GM04504 (cell line): ENCODE data around the gene MAN1A2.
A peak's percentile ranks its signal among the peaks of the same experiment; 100 is the strongest.

Experiments used
- DNase-seq: peaks from one replicate; pipeline ENCODE4 v3.0.0-alpha.2; 2012; ENCODE audit warnings: low read depth

MAN1A2 gene

GRCh38 chr1:117359561-117360289 lies 7.5 kb upstream of the MAN1A2 start:
- no peak for DNase-seq

GRCh38 chr1:117362986-117363385 lies 4.3 kb upstream of the MAN1A2 start:
- no peak for DNase-seq

DNA sequence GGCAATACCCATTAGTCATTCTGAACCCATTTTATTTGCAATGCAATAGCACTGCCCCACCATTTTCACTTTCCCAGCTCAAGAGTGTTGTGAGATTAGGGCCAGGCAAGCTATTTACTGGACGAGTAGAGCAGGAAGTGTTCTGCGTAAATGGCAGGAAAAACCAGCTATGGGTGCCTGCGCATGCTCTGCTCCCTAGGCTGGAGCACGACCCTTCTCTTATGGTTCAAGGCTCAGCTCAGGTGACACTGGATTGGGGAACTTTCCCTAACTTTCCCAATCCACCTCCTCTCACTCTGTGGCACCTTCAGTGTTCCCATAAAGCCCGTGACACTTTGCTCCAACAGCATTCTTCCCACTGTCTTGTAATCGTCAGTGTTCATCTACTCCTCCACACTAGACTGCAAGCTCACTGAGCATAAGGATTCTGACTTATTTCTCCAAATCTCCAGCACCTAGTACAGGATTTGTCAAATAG lies 3.6 kb upstream of the MAN1A2 start:
- DNase-seq = no peak

GRCh38 chr1:117364240-117364639 lies 3.0 kb upstream of the MAN1A2 start:
- no peak for DNase-seq

GRCh38 chr1:117365350-117366176 lies 1.7 kb upstream of the MAN1A2 start:
- DNase-seq = no peak

- DNase-seq = peak; percentile 54
Measured at GRCh38 chr1:117366177-117367045, 838 bp upstream of the MAN1A2 start.

GRCh38 chr1:117368116-117369108 lies 1.2 kb downstream of the MAN1A2 start:
- DNase-seq = no peak

DNA sequence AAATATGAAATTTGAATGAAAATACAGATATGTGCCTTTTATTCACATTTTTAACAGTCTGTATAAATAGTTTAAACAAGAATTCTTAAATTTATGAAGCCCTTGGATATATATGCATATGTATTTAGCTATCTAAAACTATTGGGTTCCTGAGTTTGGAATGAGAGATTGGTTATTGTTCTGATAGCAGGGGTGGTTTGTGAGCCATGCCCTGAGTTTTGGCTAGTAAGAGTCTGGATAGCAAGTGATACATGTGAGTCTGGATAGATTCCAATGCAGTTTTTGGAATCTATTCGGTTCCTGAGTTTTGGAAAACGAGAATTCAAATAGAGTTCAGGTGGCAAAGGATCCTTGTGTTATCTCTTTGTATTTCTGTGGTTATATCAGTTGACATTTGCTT lies 2.8 kb downstream of the MAN1A2 start:
- DNase-seq = no peak

DNA sequence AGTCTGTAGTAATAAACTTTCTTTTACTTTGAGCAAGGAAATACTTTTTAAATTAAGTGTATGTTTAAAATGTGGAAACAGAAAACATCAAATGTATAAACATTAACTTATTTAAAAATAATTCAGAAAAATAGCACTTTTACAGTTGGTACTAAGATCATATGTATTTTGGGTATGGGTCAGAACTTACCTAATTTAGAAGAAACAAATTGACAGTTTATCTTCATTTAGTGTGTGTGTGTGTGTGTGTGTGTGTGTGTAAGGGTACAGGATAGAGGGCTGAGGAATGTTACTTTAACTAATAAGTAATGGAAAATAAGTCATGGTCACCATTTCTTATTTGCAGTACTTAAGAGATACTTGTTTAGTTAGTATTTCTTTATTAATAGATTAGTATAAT lies 3.3 kb downstream of the MAN1A2 start:
- DNase-seq = no peak

- no peak for DNase-seq
Measured at GRCh38 chr1:117371441-117372151, 4.3 kb downstream of the MAN1A2 start.

DNA sequence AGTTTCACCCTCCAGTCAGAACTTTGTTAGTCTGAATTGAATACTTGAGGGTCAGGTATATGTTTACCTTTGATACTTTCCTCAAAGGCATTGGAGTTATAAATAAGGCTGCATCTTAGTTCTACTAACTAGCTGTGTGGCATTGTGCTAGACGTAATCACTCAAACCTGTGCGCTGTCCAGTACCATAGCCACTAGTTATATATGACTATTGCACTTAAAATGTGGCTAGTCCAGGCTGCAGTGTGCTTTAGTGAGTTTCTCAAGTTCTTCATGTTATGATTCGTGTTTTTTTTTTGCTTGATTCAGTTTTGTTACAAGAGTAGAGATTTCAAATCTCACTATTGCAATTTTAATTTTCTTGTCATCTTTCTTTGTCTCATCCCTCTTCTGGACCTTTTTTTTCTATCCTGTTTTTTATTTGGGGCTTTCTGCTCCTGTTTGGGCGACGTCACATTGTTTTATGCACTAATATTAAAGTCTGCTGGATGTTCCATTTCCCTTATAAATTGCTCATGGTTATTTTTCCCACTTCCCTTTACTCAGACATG lies 5.7 kb downstream of the MAN1A2 start:
- DNase-seq = no peak

DNA sequence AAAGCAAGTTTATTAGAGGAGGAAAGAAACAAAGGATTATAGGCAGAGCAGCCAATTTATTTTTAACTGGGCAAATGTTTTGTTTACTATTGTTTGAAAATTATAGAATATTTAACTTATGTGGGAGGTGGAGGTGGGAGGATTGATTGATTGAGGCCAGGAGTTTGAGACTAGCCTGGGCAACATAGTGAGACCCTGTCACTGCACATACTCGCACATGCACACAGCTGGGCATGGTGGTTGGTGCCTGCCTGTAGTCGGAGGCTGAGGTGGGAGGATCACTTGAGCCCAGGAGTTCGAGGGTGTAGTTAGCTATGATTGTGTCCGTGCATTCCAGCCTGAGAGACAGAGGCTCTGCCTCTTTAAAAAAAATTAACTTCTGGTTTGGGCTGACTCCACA lies 6.7 kb downstream of the MAN1A2 start:
- no peak for DNase-seq

DNA sequence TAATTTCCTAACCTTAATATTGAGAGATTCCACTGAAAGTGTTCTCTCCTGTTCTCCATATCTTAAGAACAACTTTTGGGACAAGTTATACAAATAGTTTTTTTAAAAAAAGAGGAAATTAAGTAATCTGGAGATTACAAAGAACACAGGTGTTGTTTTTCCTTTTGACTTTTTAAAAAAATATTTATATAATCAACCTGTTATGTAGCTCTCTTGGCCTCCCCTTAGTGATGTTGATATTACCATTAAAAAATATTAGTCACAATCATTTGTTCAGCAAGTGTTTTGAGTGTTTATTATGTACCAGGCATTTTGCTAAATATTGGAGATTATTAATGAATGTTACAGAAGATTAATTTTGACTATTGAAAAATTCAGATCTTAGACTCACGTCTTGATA lies 8.1 kb downstream of the MAN1A2 start:
- no peak for DNase-seq

DNA sequence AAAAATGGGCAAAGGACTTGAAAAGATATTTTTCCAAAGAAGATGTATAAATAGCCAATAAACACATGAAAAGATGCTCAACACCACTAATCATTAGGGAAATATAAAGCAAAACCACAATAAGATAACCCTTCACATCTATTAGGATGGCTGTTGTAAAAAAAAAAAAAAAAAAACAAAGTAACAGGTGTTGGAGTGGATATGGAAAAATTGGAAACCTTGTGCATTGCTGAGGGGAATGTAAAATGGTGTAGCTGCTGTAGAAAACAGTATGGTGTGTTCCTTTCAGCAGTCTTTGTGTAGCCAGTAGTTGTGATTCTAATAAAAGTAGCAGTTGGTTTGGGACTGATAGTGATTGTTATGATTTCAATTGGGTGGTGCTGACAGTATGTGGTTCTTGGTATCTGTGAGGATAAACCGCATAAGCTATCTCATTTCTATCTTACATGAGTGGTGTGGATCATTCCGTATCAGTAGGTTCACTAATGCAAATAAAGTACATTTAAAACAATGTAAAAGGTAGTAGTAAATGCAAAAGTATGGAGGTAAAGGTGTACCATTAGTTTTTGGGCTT lies 19.9 kb downstream of the MAN1A2 start:
- DNase-seq = no peak

DNA sequence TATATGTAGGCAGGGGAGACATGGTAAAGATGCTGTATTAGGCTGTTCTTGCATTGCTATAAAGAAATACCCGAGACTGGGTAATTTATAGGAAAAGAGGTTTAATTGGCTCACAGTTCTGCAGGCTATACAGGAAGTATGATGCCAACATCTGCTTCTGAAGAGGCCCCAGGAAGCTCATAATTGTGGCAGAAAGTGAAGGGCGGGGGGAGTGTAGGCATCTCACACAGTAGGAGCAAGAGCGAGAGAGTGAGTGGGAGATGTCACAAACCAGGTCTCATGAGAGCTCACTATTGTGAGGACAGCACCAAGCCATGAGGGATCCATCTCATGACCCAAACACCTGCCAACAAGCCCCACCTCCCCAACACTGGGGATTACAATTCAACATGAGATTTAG lies 21.1 kb downstream of the MAN1A2 start:
- DNase-seq = no peak

DNA sequence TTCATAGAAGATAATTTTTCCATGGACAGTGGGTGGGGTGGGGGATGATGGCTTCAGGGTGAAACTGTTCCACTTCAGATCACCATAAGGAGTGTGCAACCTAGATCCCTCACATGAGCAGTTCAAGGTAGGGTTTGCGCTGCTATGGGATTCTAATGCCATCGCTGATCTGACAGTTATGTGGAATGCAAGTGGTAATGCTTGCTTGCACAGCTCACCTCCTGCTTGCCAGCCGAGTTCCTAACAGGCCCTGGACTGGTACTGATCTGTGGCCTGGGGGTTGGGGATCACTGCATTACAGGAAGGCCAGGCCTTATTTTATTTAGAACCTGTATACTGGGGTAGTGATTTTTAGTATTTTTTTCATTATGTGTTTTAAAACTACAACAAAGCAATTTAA lies 22.0 kb downstream of the MAN1A2 start:
- no peak for DNase-seq

DNA sequence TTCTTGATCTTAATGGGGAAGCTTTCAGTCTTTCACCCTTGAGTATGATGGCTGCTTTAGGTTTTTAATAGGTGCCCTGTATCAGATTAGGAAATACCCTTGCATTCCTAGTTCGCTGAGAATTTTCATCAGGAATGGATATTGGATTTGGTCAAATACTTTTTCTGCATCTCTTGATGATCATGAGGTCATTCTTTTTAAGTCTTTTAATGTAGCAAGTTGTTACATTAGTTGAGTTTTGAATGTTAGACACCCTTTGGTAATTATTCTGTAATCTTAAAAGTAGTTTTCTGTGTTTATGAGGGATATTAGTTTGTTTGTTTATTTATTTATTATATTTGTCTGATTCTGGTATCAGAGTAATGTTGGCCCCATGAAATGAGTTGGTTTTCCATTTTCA lies 22.5 kb downstream of the MAN1A2 start:
- DNase-seq = no peak

DNA sequence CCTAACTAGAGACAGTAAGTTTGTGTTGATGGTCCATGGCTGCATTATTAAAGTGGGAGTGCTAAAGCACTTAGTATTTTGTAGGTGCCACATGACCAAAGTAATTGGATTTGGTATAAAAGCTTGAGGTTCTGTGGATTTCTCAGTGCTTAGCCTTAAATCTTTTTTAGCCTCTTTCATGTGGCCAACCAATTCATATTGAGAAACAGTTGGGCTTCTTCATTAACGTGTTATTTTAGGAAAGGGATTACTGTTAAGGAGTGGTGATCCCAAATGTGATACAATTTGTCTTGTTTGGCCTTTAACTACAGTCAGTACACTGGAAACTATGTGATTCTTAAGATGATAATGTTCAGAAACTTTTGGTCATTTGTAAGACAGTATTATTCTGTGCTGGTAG lies 25.5 kb downstream of the MAN1A2 start:
- no peak for DNase-seq

GRCh38 chr1:117396074-117396473 lies 28.8 kb downstream of the MAN1A2 start:
- no peak for DNase-seq

GRCh38 chr1:117396636-117397035 lies 29.4 kb downstream of the MAN1A2 start:
- DNase-seq = no peak
